ENCODE measurements around the gene IL21R.
"Not testable (repeated sequence)": the region's sequence is repeated elsewhere in the genome, so short reads cannot be mapped to it uniquely, and the experiment has no call there.

Gene IL21R

GRCh38 chr16:27377666-27378485 lies 24.1 kb upstream of the IL21R start:
- DNase-seq = no peak

- DNase-seq = no peak
Observed at GRCh38 chr16:27378871-27379481, 23.0 kb upstream of the IL21R start.

DNA sequence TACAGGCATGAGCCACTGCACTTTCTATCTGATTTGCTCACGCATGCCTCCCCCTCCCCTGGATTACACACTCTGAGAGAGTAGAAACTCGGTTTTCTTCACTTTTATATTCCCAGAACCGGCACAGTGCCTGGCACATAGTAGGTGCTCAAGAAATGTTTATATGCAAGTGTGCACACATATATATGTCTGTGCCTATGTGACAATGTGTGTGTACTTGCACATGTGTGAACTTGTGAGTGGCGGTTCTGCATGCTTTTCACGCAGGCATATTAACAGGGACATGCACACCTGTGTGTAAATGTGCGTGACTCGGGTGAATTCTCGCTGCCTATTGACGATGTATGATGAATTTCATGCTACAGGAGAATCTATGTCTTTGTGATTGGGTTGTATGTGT lies 22.1 kb upstream of the IL21R start:
- no peak for DNase-seq

GRCh38 chr16:27381236-27381635 lies 20.7 kb upstream of the IL21R start:
- DNase-seq = no peak

DNA sequence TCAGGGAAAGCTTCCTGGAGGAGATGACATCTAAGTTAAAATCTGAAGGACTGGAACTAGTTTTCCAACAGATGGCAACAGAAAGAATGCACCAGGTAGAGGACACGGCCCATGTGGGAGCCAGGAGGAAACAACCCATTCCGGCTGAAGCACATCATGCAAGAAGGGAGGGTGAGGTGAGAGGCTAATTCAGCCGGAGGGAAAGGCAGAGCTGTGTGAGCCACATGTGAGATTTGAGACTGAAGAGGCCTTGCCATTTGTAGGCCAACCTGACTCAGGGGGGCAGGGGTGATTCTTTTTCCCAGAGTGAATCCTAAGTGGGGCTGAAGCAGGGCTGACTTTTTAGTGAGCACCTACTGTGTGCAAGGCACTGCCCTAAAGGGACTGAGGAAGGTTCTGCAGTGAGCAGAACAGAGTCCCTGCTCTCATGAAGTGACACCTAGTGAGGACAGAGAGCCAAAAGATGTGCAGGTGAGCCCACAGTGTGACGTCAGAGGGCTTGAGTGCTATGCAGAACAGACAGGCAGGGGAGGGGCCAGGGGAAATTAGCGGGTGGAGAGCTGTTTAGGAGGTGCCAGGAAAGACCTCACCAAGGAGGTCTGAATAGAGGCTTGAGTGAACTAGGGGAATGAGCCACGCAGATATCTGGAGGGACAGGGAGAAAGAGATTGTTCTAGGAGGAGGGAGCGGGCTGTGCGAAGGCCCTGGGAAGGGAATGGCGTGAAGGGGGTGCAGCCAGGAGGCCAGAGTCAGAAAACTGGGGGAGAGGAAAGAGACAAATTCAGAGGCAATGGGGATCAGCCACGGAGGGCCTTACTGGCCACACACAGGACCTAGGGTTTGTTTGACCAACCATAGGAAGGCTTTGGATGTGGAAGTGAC lies 19.8 kb upstream of the IL21R start:
- no peak for DNase-seq

DNA sequence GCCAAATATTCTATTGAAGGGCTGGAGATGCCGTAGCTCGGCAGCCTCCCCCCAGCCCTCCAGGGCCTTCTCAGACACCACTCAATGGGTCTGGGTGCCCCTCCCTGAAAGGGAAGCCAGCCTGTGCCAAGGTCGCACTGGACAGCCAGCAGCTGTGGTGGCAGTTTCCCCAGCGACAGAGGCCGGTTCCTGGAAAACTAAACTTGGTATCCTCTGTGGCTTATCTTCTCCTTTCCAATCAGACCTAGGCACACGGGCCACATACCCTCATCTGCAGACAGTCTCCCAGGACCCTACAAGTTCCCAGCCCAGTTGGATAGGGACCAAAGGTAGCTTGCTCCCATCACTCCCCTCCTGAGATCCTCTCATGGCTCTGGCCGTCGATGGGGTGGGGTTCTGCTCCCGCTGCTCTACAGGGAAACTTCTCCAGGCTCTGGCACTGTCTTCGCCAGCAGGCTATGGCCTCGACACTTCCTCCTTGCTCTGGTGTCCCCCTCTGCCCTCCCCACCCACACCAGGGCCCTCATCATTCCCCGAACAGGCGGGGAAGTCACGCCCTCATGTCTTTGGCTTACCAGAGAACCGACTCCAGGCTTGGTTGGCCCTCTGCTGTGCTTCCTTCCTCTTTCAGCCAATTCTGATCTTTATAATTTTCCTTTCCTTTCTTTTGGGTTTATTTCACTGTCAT lies 18.3 kb upstream of the IL21R start:
- DNase-seq = no peak

GRCh38 chr16:27384425-27384824 lies 17.5 kb upstream of the IL21R start:
- no peak for DNase-seq

DNA sequence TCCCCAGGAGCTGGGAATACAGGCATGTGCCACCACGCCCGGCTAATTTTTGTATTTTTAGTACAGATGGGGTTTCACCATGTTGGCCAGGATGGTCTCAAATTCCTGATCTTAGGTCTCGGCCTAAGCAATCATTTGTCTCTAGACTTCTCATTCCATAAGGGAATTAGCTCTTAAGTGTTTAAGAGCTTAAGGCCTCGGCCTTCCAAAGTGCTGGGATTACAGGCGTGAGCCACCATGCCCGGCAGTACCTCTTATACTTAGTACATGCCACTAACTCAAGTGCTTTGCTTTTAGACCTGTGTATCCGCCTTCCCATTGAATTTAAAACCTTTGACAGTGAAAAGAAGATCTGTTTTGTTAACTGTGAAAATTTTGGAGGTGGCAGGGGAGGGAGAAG lies 16.6 kb upstream of the IL21R start:
- no peak for DNase-seq

GRCh38 chr16:27386674-27387073 lies 15.3 kb upstream of the IL21R start:
- no peak for DNase-seq

DNA sequence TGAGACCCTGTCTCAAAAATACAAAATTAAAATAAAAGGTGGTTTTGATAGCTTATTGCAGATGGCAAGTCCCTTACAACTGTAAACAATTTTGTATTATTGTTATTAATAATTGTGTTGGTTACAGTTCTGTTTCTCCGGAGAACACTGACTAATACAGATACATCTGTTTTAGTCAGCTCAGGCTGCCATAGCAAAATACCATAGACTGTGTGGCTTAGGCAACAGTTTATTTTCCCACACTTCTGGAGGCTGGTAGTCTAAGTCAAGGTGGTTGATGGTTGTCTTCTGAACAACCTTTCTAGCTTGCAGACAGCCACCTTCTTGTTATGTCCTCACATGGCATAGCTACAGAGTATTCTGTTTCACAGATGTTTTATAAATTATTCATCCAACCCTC lies 14.2 kb upstream of the IL21R start:
- no peak for DNase-seq

DNA sequence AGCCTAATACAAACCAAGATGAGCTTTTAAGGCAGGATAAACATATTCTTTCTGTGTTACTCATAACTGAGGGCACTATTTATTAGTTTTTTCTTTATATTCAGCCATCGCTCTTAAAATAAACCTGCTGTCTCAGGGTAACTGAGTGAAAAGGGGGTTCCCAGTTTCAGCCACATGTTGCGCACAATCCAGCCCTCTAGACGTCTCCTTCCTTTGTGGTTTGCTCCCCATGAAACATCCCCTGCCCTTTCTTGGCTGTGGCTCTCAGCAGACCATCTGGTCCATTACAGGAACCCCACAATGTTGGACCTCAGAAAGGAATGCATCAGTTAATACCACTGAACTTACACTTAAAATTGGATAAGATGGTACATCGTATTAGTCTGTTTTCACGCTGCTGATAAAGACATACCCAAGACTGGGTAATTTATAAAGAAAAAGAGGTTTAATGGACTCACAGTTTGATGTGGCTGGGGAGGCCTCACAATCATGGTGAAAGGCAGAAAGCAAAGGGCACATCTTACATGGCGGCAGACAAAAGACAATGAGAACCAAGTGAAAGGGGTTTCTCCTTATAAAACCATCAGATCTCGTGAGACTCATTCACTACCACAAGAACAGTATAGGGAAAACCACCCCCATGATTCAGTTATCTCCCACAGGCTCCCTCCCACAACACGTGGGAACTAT lies 12.6 kb upstream of the IL21R start:
- DNase-seq = no peak

- no peak for DNase-seq
Observed at GRCh38 chr16:27390151-27390550, 11.8 kb upstream of the IL21R start.

GRCh38 chr16:27392671-27393070 lies 9.3 kb upstream of the IL21R start:
- DNase-seq = no peak

GRCh38 chr16:27394516-27394915 lies 7.5 kb upstream of the IL21R start:
- DNase-seq = no peak

DNA sequence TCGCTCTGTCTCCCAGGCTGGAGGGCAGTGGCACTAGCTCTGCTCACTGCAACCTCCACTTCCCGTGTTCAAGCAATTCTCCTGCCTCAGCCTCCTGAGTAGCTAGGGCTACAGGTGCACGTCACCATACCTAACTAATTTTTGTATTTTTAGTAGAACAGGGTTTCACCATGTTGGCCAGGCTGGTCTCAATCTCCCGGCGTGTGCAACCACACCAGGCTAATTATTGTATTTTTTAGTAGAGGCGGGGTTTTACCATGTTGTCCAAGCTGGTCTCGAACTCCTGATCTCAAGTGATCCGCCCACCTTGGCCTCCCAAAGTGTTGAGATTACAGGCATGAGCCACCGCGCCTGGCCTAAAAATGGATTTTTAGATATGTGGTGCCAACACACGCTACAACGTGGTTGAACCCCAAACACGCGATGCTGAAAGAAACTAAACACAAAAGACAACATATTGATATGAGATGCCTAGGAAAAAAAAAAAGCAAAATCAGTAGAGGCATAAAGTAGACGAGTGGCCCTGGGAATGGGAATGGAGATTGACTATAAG lies 3.6 kb upstream of the IL21R start:
- not testable (repeated sequence) for DNase-seq

GRCh38 chr16:27398894-27399853 lies 2.8 kb upstream of the IL21R start:
- no peak for DNase-seq

DNA sequence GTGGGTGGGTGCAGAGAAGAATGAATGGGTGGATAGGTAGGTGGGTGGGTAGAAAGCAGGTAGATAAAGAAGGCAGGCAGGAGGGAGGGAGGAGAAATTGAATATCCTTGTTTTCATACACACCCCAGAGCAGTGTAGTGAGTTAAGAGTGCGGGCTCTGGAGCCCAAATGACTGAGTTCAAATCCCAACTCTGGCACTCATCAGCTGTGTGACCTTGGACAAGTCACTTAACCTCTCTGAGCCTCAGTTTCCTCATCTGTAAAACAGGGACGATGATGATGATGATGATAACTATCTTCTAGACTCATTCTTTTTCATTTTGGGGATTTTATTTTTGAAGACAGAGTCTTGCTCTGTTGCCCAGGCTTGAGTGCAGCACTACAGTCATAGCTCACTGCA lies 2.0 kb upstream of the IL21R start:
- DNase-seq = no peak

- DNase-seq = no peak
Observed at GRCh38 chr16:27400751-27401620, 988 bp upstream of the IL21R start.

- DNase-seq = no peak
Observed at GRCh38 chr16:27402569-27402963, 592 bp downstream of the IL21R start.

All from cerebellar nuclear complex (tissue), 1 donor.